Measurements from ENCODE around the gene UNC5A. TPM values are rescaled to one million over a fixed set of nuclear protein-coding genes. Genes with fewer than 3 reads are reported as not detected.
A peak's percentile ranks its signal among the peaks of the same experiment; 100 is the strongest.

The UNC5A gene
- total and polyA plus RNA-seq, 7 experiments from 2014 or later: not detected

DNA sequence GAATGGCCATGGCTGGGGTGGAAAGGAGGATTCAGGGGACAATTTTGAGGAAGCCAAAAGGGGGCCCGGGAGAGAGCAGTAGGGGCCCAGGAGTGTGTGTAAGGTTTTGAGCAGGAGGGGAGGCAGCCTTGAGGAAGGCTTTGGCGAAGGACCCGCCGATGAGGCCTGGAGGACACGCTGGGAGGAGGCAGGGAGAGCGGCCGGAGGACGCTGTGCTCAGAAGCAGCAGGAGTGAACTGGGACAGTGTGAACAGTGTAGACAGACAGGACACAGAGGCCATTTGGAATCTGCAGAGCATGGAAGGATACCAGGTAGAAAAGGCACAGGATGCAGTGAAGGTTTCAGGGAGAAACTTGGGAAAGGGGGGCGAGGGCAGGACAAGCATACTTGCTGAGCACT, 14.9 kb downstream of the UNC5A start:
- peaks cover 0 to 2% (median 0%) of the 10 kb centered on the region in 7 donors for H3K4me1 Mint-ChIP-seq
- peaks cover 2 to 31% (median 24%) of the 10 kb centered on the region in 5 donors for H3K27me3 Mint-ChIP-seq
- no peak for ATAC-seq
- no peaks in the 10 kb centered on the region for H3K36me3 ChIP-seq (ENCODE audit: control insufficient read depth in 2 of 3, insufficient read depth in 3 of 3, low read length in 3 of 3)
- intact Hi-C loops (cut with micrococcal nuclease): no loop called here
- DNase-seq: no peak
- H3K9me3 ChIP-seq (ENCODE audit: control insufficient read depth in 2 of 3, low read length in 3 of 3): no peaks in the 10 kb centered on the region
- H3K4me1 ChIP-seq (ENCODE audit: control insufficient read depth in 2 of 2, insufficient read depth in 2 of 2, low read length in 2 of 2): no peaks in the 10 kb centered on the region
- no peak overlapping the region for H3K27ac ChIP-seq (ENCODE audit: low read depth, low read length)
- H3K4me3 ChIP-seq (ENCODE audit: low read length): no peak overlapping the region
- ChIA-PET POLR2A (no interaction called here), CTCF (no interaction called here)
- peaks cover 0 to 3% (median 0%) of the 10 kb centered on the region in 11 donors for H3K9me3 Mint-ChIP-seq
- no peaks in the 10 kb centered on the region for H3K36me3 Mint-ChIP-seq
- no peak overlapping the region for H3K4me3 Mint-ChIP-seq
- no peak overlapping the region for H3K27ac Mint-ChIP-seq
- H3K27me3 ChIP-seq (ENCODE audit: control insufficient read depth in 2 of 2, insufficient read depth in 2 of 2, low read length in 2 of 2): no peaks in the 10 kb centered on the region

DNA sequence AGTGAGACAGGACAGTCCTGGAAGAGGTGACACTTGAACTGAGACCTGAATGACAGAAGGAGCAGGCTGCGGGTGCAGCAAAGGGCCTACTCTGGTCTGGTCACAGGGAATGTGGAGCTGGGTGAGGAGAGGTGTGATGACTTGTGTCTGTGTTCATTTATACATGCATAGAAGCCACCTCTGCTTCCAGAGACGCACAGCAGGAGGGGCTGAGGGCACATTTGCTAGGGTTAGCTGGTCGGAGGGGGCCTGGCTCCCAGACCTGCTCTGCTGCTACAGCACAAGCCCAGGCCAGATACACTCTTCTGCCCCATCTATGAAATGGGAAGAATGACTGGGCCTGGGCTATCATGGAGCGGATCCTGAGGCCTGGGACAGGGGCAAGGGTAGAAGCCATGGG, 15.6 kb downstream of the UNC5A start:
- no peak overlapping the region for H3K27ac Mint-ChIP-seq
- no peaks in the 10 kb centered on the region for H3K9me3 ChIP-seq (ENCODE audit: control insufficient read depth in 2 of 3, low read length in 3 of 3)
- ChIA-PET CTCF (no interaction called here), POLR2A (interaction anchor here (0.6 kb wide), 1 partner anchor 102 kb away, joined by 3 read pairs; no protein-coding TSS in a partner anchor)
- ATAC-seq: no peak
- no peak overlapping the region for H3K4me3 ChIP-seq (ENCODE audit: low read length)
- no peaks in the 10 kb centered on the region for H3K36me3 ChIP-seq (ENCODE audit: control insufficient read depth in 2 of 3, insufficient read depth in 3 of 3, low read length in 3 of 3)
- no peaks in the 10 kb centered on the region for H3K36me3 Mint-ChIP-seq
- H3K27me3 Mint-ChIP-seq: peaks cover 0 to 23% (median 17%) of the 10 kb centered on the region in 5 donors
- H3K4me1 Mint-ChIP-seq: peaks cover 0 to 2% (median 0%) of the 10 kb centered on the region in 7 donors
- H3K27me3 ChIP-seq (ENCODE audit: control insufficient read depth in 2 of 2, insufficient read depth in 2 of 2, low read length in 2 of 2): no peaks in the 10 kb centered on the region
- no peak for DNase-seq
- intact Hi-C loops (cut with micrococcal nuclease): no loop called here
- H3K27ac ChIP-seq (ENCODE audit: low read depth, low read length): no peak overlapping the region
- H3K4me1 ChIP-seq (ENCODE audit: control insufficient read depth in 2 of 2, insufficient read depth in 2 of 2, low read length in 2 of 2): no peaks in the 10 kb centered on the region
- H3K4me3 Mint-ChIP-seq: peak overlapping the region in 1 of 10 donors; percentile 46
- peaks cover 0 to 7% (median 0%) of the 10 kb centered on the region in 11 donors for H3K9me3 Mint-ChIP-seq

- Mint-ChIP-seq H3K36me3 (no peaks in the 10 kb centered on the region), H3K27ac (no peak overlapping the region), H3K9me3 (peaks cover 0 to 7% (median 0%) of the 10 kb centered on the region in 11 donors), H3K4me1 (peaks cover 0 to 4% (median 0%) of the 10 kb centered on the region in 7 donors), H3K4me3 (no peak overlapping the region), H3K27me3 (peaks cover 0 to 19% (median 11%) of the 10 kb centered on the region in 5 donors)
- ChIA-PET POLR2A (no interaction called here), CTCF (no interaction called here)
- Histone ChIP-seq H3K36me3 (ENCODE audit: control insufficient read depth in 2 of 3, insufficient read depth in 3 of 3, low read length in 3 of 3) (no peaks in the 10 kb centered on the region), H3K9me3 (ENCODE audit: control insufficient read depth in 2 of 3, low read length in 3 of 3) (no peaks in the 10 kb centered on the region), H3K27ac (ENCODE audit: low read depth, low read length) (no peak overlapping the region), H3K4me3 (ENCODE audit: low read length) (no peak overlapping the region), H3K27me3 (ENCODE audit: control insufficient read depth in 2 of 2, insufficient read depth in 2 of 2, low read length in 2 of 2) (no peaks in the 10 kb centered on the region), H3K4me1 (ENCODE audit: control insufficient read depth in 2 of 2, insufficient read depth in 2 of 2, low read length in 2 of 2) (no peaks in the 10 kb centered on the region)
- ATAC-seq (no peak), DNase-seq (no peak)
- intact Hi-C loops (cut with micrococcal nuclease): no loop called here
Measured at GRCh38 chr5:176827736-176828414, 17.5 kb downstream of the UNC5A start.

DNA sequence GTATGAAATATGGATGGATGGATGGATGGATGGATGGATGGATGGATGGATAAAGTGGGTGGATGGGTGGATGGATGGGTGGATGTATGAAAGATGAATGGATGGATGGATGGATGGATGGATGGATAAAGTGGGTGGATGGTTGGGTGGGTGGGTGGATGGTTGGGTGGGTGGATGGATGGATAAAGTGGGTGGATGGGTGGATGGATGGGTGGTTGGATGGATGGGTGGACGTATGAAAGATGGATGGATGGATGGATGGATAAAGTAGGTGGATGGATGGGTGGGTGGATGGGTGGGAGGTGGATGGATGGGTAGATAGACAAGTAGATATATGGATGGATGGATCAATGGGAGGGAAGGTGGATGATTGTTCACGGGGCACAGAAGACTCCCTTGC, 19.0 kb downstream of the UNC5A start:
- intact Hi-C loops (cut with micrococcal nuclease): no loop called here
- ChIA-PET POLR2A (no interaction called here), CTCF (no interaction called here)
- peaks cover 0 to 29% (median 20%) of the 10 kb centered on the region in 5 donors for H3K27me3 Mint-ChIP-seq
- Histone ChIP-seq H3K9me3 (ENCODE audit: control insufficient read depth in 2 of 3, low read length in 3 of 3) (no peaks in the 10 kb centered on the region), H3K4me1 (ENCODE audit: control insufficient read depth in 2 of 2, insufficient read depth in 2 of 2, low read length in 2 of 2) (no peaks in the 10 kb centered on the region), H3K27me3 (ENCODE audit: control insufficient read depth in 2 of 2, insufficient read depth in 2 of 2, low read length in 2 of 2) (no peaks in the 10 kb centered on the region), H3K4me3 (ENCODE audit: low read length) (no peak overlapping the region), H3K27ac (ENCODE audit: low read depth, low read length) (no peak overlapping the region), H3K36me3 (ENCODE audit: control insufficient read depth in 2 of 3, insufficient read depth in 3 of 3, low read length in 3 of 3) (no peaks in the 10 kb centered on the region)
- peaks cover 0 to 7% (median 0%) of the 10 kb centered on the region in 11 donors for H3K9me3 Mint-ChIP-seq
- H3K27ac Mint-ChIP-seq: no peak overlapping the region
- ATAC-seq: no peak
- no peak for DNase-seq
- peaks cover 0 to 6% (median 0%) of the 10 kb centered on the region in 5 donors for H3K36me3 Mint-ChIP-seq
- peaks cover 0 to 2% (median 0%) of the 10 kb centered on the region in 7 donors for H3K4me1 Mint-ChIP-seq
- H3K4me3 Mint-ChIP-seq: no peak overlapping the region

GRCh38 chr5:176830422-176830994, 20.1 kb downstream of the UNC5A start:
- H3K4me1 ChIP-seq (ENCODE audit: control insufficient read depth in 2 of 2, insufficient read depth in 2 of 2, low read length in 2 of 2): no peaks in the 10 kb centered on the region
- H3K36me3 ChIP-seq (ENCODE audit: control insufficient read depth in 2 of 3, insufficient read depth in 3 of 3, low read length in 3 of 3): no peaks in the 10 kb centered on the region
- ChIA-PET CTCF (no interaction called here), POLR2A (no interaction called here)
- no peak for DNase-seq
- H3K9me3 ChIP-seq (ENCODE audit: control insufficient read depth in 2 of 3, low read length in 3 of 3): no peaks in the 10 kb centered on the region
- no peaks in the 10 kb centered on the region for H3K27me3 ChIP-seq (ENCODE audit: control insufficient read depth in 2 of 2, insufficient read depth in 2 of 2, low read length in 2 of 2)
- H3K27ac Mint-ChIP-seq: peak overlapping the region in 1 of 9 donors; percentile 34
- no peak for ATAC-seq
- no peak overlapping the region for H3K27ac ChIP-seq (ENCODE audit: low read depth, low read length)
- H3K4me3 ChIP-seq (ENCODE audit: low read length): no peak overlapping the region
- H3K9me3 Mint-ChIP-seq: peaks cover 0 to 8% (median under 1%) of the 10 kb centered on the region in 11 donors
- H3K27me3 Mint-ChIP-seq: peaks cover 0 to 33% (median 24%) of the 10 kb centered on the region in 5 donors
- H3K4me3 Mint-ChIP-seq: no peak overlapping the region
- H3K36me3 Mint-ChIP-seq: peaks cover 0 to 7% (median 0%) of the 10 kb centered on the region in 5 donors
- H3K4me1 Mint-ChIP-seq: peaks cover 0 to 2% (median 0%) of the 10 kb centered on the region in 7 donors
- intact Hi-C loops (cut with micrococcal nuclease): no loop called here

DNA sequence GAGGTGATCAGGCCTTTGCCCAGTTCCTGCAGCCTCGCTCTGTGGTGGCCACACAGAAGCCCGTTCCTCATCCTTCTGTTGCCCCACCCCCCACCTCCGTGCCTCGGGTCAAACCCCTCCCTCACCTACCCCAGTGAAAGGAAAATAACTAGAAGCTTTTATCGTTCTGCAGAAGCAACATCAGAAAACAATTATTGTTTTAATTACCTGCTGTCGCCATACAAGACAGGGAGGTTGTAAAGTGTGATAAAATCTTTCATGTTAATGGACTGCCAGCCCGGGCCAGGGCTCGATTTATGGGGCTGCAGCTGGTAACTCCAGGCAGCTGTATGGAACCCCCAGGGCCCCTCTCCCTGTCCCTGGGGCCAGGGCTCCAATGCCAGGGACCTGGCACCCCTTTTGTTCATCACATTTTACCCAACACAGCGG, 20.6 kb downstream of the UNC5A start:
- Histone ChIP-seq H3K36me3 (ENCODE audit: control insufficient read depth in 2 of 3, insufficient read depth in 3 of 3, low read length in 3 of 3) (no peaks in the 10 kb centered on the region), H3K4me1 (ENCODE audit: control insufficient read depth in 2 of 2, insufficient read depth in 2 of 2, low read length in 2 of 2) (no peaks in the 10 kb centered on the region), H3K27ac (ENCODE audit: low read depth, low read length) (no peak overlapping the region), H3K4me3 (ENCODE audit: low read length) (no peak overlapping the region), H3K9me3 (ENCODE audit: control insufficient read depth in 2 of 3, low read length in 3 of 3) (no peaks in the 10 kb centered on the region), H3K27me3 (ENCODE audit: control insufficient read depth in 2 of 2, insufficient read depth in 2 of 2, low read length in 2 of 2) (no peaks in the 10 kb centered on the region)
- ChIA-PET CTCF (no interaction called here), POLR2A (no interaction called here)
- no peak overlapping the region for H3K27ac Mint-ChIP-seq
- peaks cover 0 to 2% (median 0%) of the 10 kb centered on the region in 7 donors for H3K4me1 Mint-ChIP-seq
- H3K27me3 Mint-ChIP-seq: peaks cover 0 to 38% (median 29%) of the 10 kb centered on the region in 5 donors
- DNase-seq (no peak), ATAC-seq (no peak)
- intact Hi-C loops (cut with micrococcal nuclease): no loop called here
- peaks cover 0 to 8% (median 2%) of the 10 kb centered on the region in 11 donors for H3K9me3 Mint-ChIP-seq
- H3K36me3 Mint-ChIP-seq: peaks cover 0 to 7% (median 0%) of the 10 kb centered on the region in 5 donors
- H3K4me3 Mint-ChIP-seq: no peak overlapping the region

All from naive thymus-derived CD4-positive, alpha-beta T cell (primary cell).